Naive thymus-derived CD4-positive, alpha-beta T cell (primary cell): Measurements from ENCODE around the gene CAPRIN2. TPM values are rescaled to one million over a fixed set of nuclear protein-coding genes. Genes with fewer than 3 reads are reported as not detected.

Experiments
- ATAC-seq: fragments of 150-1000 bp; cut with Tn5 transposase; 2 replicates; pipeline ENCODE4 v1.10.0; 2021; ENCODE audit warnings: mild to moderate bottlenecking, moderate library complexity
- CTCF ChIA-PET: fragments of 350-600 bp; sonication (Branson Sonifier 250); formaldehyde crosslinking; loops from one replicate; lab custom pipeline; 2021; ENCODE audit warnings: antibody characterized with exemption; lab: Charles Lee
- POLR2A ChIA-PET: fragments of 350-600 bp; sonication (Branson Sonifier 250); formaldehyde crosslinking; loops from one replicate; lab custom pipeline; 2021; ENCODE audit warnings: antibody characterized with exemption, inconsistent platforms; lab: Charles Lee
- DNase-seq, 9 donors: peaks; one replicate each; pipeline versions ENCODE4 v3.0.0 to v3.0.0-alpha.2; 2020 to 2022; ENCODE audit warnings: mixed read lengths in 1 of 9
- H3K27ac ChIP-seq: one replicate; pipeline ENCODE4 v1.7.0; 2013; ENCODE audit warnings: mild to moderate bottlenecking, low read depth, low read length, moderate library complexity
- H3K27me3 ChIP-seq, 2 donors: one replicate each; pipeline ENCODE4 v1.7.0; 2013; ENCODE audit warnings: low read length in 2 of 2, mild to moderate bottlenecking in 2 of 2, moderate library complexity in 2 of 2; ENCODE audit not compliant: control insufficient read depth in 2 of 2, insufficient read depth in 2 of 2
- H3K36me3 ChIP-seq, 3 experiments: 1 replicate in 2 of 3; 2 replicates in 1 of 3; pipeline ENCODE4 v1.7.0; 2013; ENCODE audit warnings: low read length in 3 of 3, mild to moderate bottlenecking in 3 of 3, moderate library complexity in 1 of 3; ENCODE audit not compliant: insufficient read depth in 3 of 3, control insufficient read depth in 2 of 3
- H3K4me1 ChIP-seq, 2 donors: one replicate each; pipeline ENCODE4 v1.7.0; 2013; ENCODE audit warnings: low read length in 2 of 2, mild to moderate bottlenecking in 2 of 2, moderate library complexity in 1 of 2; ENCODE audit not compliant: control insufficient read depth in 2 of 2, insufficient read depth in 2 of 2
- H3K4me3 ChIP-seq: 2 replicates; pipeline ENCODE4 v1.7.0; 2013; ENCODE audit warnings: mild to moderate bottlenecking, low read length
- H3K9me3 ChIP-seq, 3 experiments: 1 replicate in 2 of 3; 2 replicates in 1 of 3; pipeline ENCODE4 v1.7.0; 2013; ENCODE audit warnings: low read length in 3 of 3; ENCODE audit not compliant: control insufficient read depth in 2 of 3
- H3K27ac Mint-ChIP-seq, 9 donors: one replicate each; pipeline ENCODE4 v1.8.0; 2020 to 2022; ENCODE audit warnings: mixed read lengths in 9 of 9, mild to moderate bottlenecking in 8 of 9, moderate library complexity in 5 of 9, inconsistent platforms in 2 of 9
- H3K27me3 Mint-ChIP-seq, 5 donors: one replicate each; pipeline ENCODE4 v1.8.0; 2021 to 2022; ENCODE audit warnings: mixed read lengths in 5 of 5, mild to moderate bottlenecking in 1 of 5
- H3K36me3 Mint-ChIP-seq, 5 donors: one replicate each; pipeline ENCODE4 v1.8.0; 2020 to 2022; ENCODE audit warnings: mixed read lengths in 5 of 5, mild to moderate bottlenecking in 3 of 5, inconsistent platforms in 1 of 5
- H3K4me1 Mint-ChIP-seq, 7 donors: one replicate each; pipeline ENCODE4 v1.8.0; 2020 to 2022; ENCODE audit warnings: mixed read lengths in 7 of 7, mild to moderate bottlenecking in 3 of 7, inconsistent platforms in 1 of 7
- H3K4me3 Mint-ChIP-seq, 10 donors: one replicate each; pipeline ENCODE4 v1.8.0; 2020 to 2022; ENCODE audit warnings: mild to moderate bottlenecking in 10 of 10, mixed read lengths in 10 of 10, moderate library complexity in 6 of 10, inconsistent platforms in 2 of 10
- H3K9me3 Mint-ChIP-seq, 11 donors: one replicate each; pipeline ENCODE4 v1.8.0; 2020 to 2022; ENCODE audit warnings: mixed read lengths in 11 of 11, mild to moderate bottlenecking in 4 of 11, inconsistent platforms in 1 of 11, moderate library complexity in 1 of 11
- intact Hi-C, 2 donors: fragments of 100-400 bp; cut with micrococcal nuclease; formaldehyde crosslinking; loops; one replicate each; pipeline ENCODE4 v1.15.1; 2023
- polyA plus RNA-seq, 2 donors: library from polyadenylated mRNA; unstranded; fragments of 300-500 nt; fragmentation: Illumina TruSeq; gene quantifications; one replicate each; pipeline ENCODE4 v1.2.3, GENCODE V29; 2021
- total RNA-seq, 6 experiments: library from RNA in 5 of 6; stranded (reverse) in 5 of 6; gene quantifications; 1 replicate in 5 of 6; 2 replicates in 1 of 6; pipeline ENCODE4 v1.2.3 and lab custom pipeline; 2021 to 2026

The CAPRIN2 gene
- total and polyA plus RNA-seq, 7 experiments from 2014 or later, result 6.5 to 50.1 (median 26.4) TPM

DNA sequence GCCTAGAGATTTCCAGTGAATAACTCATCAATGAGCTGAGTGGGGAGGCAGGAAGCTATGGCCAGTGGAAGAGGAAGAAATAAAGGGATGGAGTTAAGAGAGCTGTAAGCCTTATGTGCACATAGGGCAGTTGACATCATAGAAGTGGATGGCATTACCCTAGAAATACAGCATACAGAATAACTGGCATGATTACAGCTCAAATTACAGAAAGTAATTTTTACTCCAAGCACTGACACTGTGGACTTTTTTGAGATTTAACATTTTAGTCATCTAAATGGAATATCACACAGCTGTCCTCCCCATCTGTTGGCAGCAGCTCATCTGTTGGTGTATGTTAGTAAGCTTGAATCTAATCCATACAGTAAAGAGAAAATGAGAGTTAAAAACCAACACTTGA lies 53.7 kb downstream of the CAPRIN2 start:
- Mint-ChIP-seq H3K27ac (no peak overlapping the region), H3K4me1 (peaks cover 0 to 6% (median 5%) of the 10 kb centered on the region in 7 donors), H3K9me3 (no peaks in the 10 kb centered on the region), H3K36me3 (no peaks in the 10 kb centered on the region), H3K4me3 (no peak overlapping the region), H3K27me3 (peaks cover 0 to 6% (median 4%) of the 10 kb centered on the region in 5 donors)
- Histone ChIP-seq H3K4me3 (no peak overlapping the region), H3K9me3 (no peaks in the 10 kb centered on the region), H3K27ac (no peak overlapping the region), H3K4me1 (peaks cover 0 to 6% of the 10 kb centered on the region in 2 donors), H3K36me3 (no peaks in the 10 kb centered on the region), H3K27me3 (no peaks in the 10 kb centered on the region)
- DNase-seq, result no peak
- intact Hi-C loops, result no loop called here
- ChIA-PET POLR2A (interaction anchor here (0.6 kb wide), 2 partner anchors 625 to 1381 kb away, joined by 3 read pairs; no protein-coding TSS in a partner anchor), CTCF (no interaction called here)
- ATAC-seq, result no peak

DNA sequence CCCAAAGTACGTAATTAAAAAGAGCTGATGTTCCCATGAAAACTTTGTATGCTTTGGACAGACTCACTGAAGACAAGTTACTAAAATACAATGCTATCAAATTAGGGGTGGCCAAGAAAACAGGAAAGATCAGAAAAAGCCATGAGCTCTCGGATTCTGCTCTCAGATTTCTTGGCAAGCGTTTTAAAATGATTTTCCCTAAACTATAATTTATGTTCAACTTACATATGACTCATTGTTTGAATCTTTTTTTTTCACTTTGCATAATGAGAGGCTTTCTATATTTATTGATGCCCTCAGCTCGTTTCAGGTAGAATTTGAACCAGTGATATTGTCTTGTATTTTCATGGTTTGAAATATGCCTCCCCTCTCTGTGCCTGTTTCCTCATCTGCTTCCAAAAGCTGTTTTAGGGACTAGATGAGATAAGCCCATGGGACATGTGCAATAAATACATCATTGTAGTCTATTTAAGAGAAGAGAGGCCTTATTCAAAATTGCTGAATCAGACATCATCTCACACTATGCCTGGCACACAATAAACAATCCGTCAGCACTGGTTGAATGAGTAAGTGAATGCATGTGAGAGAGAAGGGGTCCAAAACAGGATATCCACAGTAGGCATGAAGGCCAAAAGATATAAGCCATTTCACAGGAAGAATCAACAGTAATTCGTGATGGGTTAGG lies 54.4 kb downstream of the CAPRIN2 start:
- no peak overlapping the region for H3K27ac Mint-ChIP-seq
- H3K4me3 Mint-ChIP-seq, result no peak overlapping the region
- H3K4me3 ChIP-seq, result no peak overlapping the region
- intact Hi-C loops, result no loop called here
- CTCF ChIA-PET, result no interaction called here
- peaks cover 0 to 8% (median 6%) of the 10 kb centered on the region in 7 donors for H3K4me1 Mint-ChIP-seq
- H3K36me3 Mint-ChIP-seq, result peaks cover 0 to 1% (median 0%) of the 10 kb centered on the region in 5 donors
- peaks cover 0 to 6% (median 4%) of the 10 kb centered on the region in 5 donors for H3K27me3 Mint-ChIP-seq
- no peaks in the 10 kb centered on the region for H3K27me3 ChIP-seq
- no peak overlapping the region for H3K27ac ChIP-seq
- H3K9me3 Mint-ChIP-seq, result no peaks in the 10 kb centered on the region
- ATAC-seq, result no peak
- H3K9me3 ChIP-seq, result no peaks in the 10 kb centered on the region
- POLR2A ChIA-PET, result interaction anchor here (0.6 kb wide), 3 partner anchors 49 to 1381 kb away, joined by 3 read pairs; no protein-coding TSS in a partner anchor
- H3K4me1 ChIP-seq, result peaks cover 0 to 8% of the 10 kb centered on the region in 2 donors
- DNase-seq, result no peak
- peaks cover 0 to 6% (median 0%) of the 10 kb centered on the region in 3 experiments for H3K36me3 ChIP-seq

DNA sequence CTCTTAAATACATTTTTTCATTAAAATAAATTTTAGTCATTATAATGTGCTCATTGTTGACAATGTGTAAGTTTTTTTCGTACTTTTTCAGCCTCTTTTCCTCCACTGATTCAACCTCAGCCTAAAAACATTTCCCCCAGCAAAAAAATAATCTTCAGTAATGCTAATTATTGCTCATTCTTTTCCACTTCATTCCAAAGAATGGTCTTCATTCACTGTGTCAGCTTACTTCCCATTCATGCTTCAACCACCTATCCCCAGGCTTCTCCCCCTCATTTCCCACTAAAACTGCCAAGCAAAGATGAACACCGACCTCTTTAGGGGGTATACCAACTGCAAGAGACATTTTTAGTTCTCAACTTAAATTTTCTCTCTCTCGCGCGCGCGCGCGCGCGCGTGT lies 56.4 kb downstream of the CAPRIN2 start:
- Mint-ChIP-seq H3K27ac (no peak overlapping the region), H3K4me3 (peak overlapping the region in 3 of 10 donors; percentile 5 to 51 (median 34))
- POLR2A ChIA-PET, result no interaction called here

DNA sequence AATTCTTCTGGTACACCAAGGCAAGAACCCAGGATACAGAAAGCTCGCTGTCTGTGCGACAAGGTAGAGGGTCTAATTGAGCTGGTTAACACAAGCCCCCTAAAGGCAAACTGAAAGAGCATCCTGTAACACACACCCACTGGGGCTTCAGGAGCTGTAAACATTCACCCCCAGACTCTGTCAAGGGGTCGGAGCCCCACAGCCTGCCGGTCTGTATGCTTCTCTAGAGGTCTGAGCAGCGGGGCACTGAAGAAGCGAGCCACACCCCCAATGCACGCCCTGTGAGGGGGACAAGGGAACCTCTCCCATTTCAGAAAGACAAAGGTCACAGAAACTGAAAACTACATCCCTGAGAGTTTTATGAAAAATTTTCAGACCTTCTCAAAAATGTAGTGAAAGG lies 57.8 kb downstream of the CAPRIN2 start:
- POLR2A ChIA-PET, result interaction anchor here (1.3 kb wide), 1 partner anchor 58 kb away, joined by 5 read pairs; the partner anchor contains the start of gene CAPRIN2
- no peak for ATAC-seq
- peaks cover 0 to 1% (median 0%) of the 10 kb centered on the region in 5 donors for H3K36me3 Mint-ChIP-seq

More for the DNA sequence above, 56.4 kb downstream of the CAPRIN2 start:
- H3K4me3 ChIP-seq, result no peak overlapping the region
- peaks cover 16 to 26% (median 23%) of the 10 kb centered on the region in 7 donors for H3K4me1 Mint-ChIP-seq
- H3K27me3 Mint-ChIP-seq, result peaks cover 0 to 6% (median 4%) of the 10 kb centered on the region in 5 donors
- H3K27me3 ChIP-seq, result no peaks in the 10 kb centered on the region
- ATAC-seq (no peak), DNase-seq (no peak)
- no peaks in the 10 kb centered on the region for H3K9me3 ChIP-seq
- peaks cover 0 to 9% (median 0%) of the 10 kb centered on the region in 3 experiments for H3K36me3 ChIP-seq
- H3K4me1 ChIP-seq, result peaks cover 14 to 23% of the 10 kb centered on the region in 2 donors
- H3K27ac ChIP-seq, result no peak overlapping the region
- intact Hi-C loops, result loop anchor here (5.0 kb wide), 4 partner anchors 109 to 1979 kb away; partner anchors contain the start of gene DNM1L (in 1 of the 2)
- CTCF ChIA-PET, result no interaction called here
- H3K36me3 Mint-ChIP-seq, result peaks cover 0 to 1% (median 0%) of the 10 kb centered on the region in 5 donors
- H3K9me3 Mint-ChIP-seq, result no peaks in the 10 kb centered on the region

DNA sequence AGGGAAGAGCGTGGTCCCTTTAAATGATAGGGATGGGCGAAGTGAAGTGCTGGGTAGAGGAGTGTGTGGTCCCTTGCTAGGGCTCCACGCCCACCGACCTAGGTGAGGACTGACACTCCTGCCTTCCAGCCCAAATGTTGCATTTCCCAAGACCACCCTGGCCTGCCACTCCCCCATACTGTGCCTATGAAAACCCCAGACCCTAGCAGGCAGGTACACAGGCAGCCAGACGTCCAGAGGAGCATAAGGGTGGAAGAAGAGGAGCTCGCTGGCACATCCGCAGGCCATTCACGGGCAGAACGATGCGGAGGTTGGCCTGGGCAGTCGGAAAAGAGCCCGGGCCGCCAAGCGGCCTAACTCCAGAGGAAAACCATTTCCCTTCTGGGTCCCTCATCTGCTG lies 58.3 kb downstream of the CAPRIN2 start:
- intact Hi-C loops, result loop anchor here (5.0 kb wide), 4 partner anchors 111 to 1981 kb away; partner anchors contain the start of gene DNM1L (in 1 of the 2)
- CTCF ChIA-PET, result interaction anchor here (1.4 to 1.5 kb wide), 2 partner anchors 8 to 57 kb away, joined by 3 to 8 read pairs; no protein-coding TSS in a partner anchor
- peak overlapping the region; percentile 93 to 100 (median 96) for H3K4me3 Mint-ChIP-seq
- Histone ChIP-seq H3K9me3 (no peaks in the 10 kb centered on the region), H3K36me3 (peaks cover 0 to 9% (median 0%) of the 10 kb centered on the region in 3 experiments), H3K27me3 (no peaks in the 10 kb centered on the region), H3K27ac (peak overlapping the region; percentile 78), H3K4me1 (peaks cover 22 to 28% of the 10 kb centered on the region in 2 donors), H3K4me3 (peak overlapping the region; percentile 94)
- POLR2A ChIA-PET, result interaction anchor here (1.3 to 1.4 kb wide), 2 partner anchors 59 kb away, joined by 5 to 10 read pairs; partner anchors contain the start of gene CAPRIN2
- ATAC-seq (no peak), DNase-seq (no peak)
- peaks cover 0 to 6% (median 4%) of the 10 kb centered on the region in 5 donors for H3K27me3 Mint-ChIP-seq
- peaks cover 0 to 1% (median 0%) of the 10 kb centered on the region in 5 donors for H3K36me3 Mint-ChIP-seq
- no peaks in the 10 kb centered on the region for H3K9me3 Mint-ChIP-seq
- H3K27ac Mint-ChIP-seq, result peak overlapping the region in 8 of 9 donors; percentile 91 to 98 (median 94)
- peaks cover 24 to 44% (median 39%) of the 10 kb centered on the region in 7 donors for H3K4me1 Mint-ChIP-seq

More for the DNA sequence above, 57.8 kb downstream of the CAPRIN2 start:
- Histone ChIP-seq H3K9me3 (no peaks in the 10 kb centered on the region), H3K36me3 (peaks cover 0 to 9% (median 0%) of the 10 kb centered on the region in 3 experiments), H3K4me3 (no peak overlapping the region), H3K4me1 (peaks cover 22 to 28% of the 10 kb centered on the region in 2 donors), H3K27ac (no peak overlapping the region), H3K27me3 (no peaks in the 10 kb centered on the region)
- H3K4me3 Mint-ChIP-seq, result peak overlapping the region in 4 of 10 donors; percentile 4 to 97 (median 42)
- CTCF ChIA-PET, result no interaction called here
- no peaks in the 10 kb centered on the region for H3K9me3 Mint-ChIP-seq
- no peak for DNase-seq
- peaks cover 23 to 40% (median 35%) of the 10 kb centered on the region in 7 donors for H3K4me1 Mint-ChIP-seq
- peaks cover 0 to 6% (median 4%) of the 10 kb centered on the region in 5 donors for H3K27me3 Mint-ChIP-seq
- H3K27ac Mint-ChIP-seq, result no peak overlapping the region
- intact Hi-C loops, result loop anchor here (5.0 kb wide), 4 partner anchors 110 to 1980 kb away; partner anchors contain the start of gene DNM1L (in 1 of the 2)

DNA sequence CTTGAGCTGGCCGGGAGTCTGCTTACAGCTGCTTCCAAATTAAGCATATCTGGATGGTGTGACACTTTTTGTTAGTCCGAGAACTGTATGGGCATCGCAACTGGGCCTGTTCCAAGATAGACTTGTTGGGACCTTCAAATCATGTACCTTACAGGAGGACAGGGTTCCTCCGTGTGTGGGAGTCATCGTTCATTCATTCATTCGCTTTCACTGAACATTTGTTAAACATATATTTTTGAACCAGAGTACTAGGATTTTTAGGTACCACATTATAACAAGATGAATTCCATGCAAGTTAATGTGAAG lies 58.7 kb downstream of the CAPRIN2 start:
- Histone ChIP-seq H3K36me3 (peaks cover 0 to 9% (median 0%) of the 10 kb centered on the region in 3 experiments), H3K4me3 (peak overlapping the region; percentile 94), H3K9me3 (no peaks in the 10 kb centered on the region), H3K27ac (peak overlapping the region; percentile 78), H3K27me3 (no peaks in the 10 kb centered on the region), H3K4me1 (peaks cover 22 to 28% of the 10 kb centered on the region in 2 donors)
- POLR2A ChIA-PET, result interaction anchor here (0.6 to 1.4 kb wide), 4 partner anchors 29 to 630 kb away, joined by 3 to 10 read pairs (median 4); partner anchors contain the start of genes CAPRIN2 and SINHCAF
- DNase-seq (no peak), ATAC-seq (peak; percentile 17)
- Mint-ChIP-seq H3K27ac (peak overlapping the region; percentile 91 to 98 (median 94)), H3K27me3 (peaks cover 0 to 6% (median 4%) of the 10 kb centered on the region in 5 donors), H3K36me3 (peaks cover 0 to 3% (median 0%) of the 10 kb centered on the region in 5 donors), H3K9me3 (no peaks in the 10 kb centered on the region), H3K4me1 (peaks cover 27 to 48% (median 43%) of the 10 kb centered on the region in 7 donors), H3K4me3 (peak overlapping the region; percentile 93 to 100 (median 96))
- CTCF ChIA-PET, result interaction anchor here (0.6 to 1.5 kb wide), 4 partner anchors 9 to 83 kb away, joined by 3 to 8 read pairs (median 4); no protein-coding TSS in a partner anchor
- intact Hi-C loops, result loop anchor here (5.0 kb wide), 4 partner anchors 111 to 1981 kb away; partner anchors contain the start of gene DNM1L (in 1 of the 2)
